Measurements from ENCODE around the gene WASF3.

The WASF3 gene

DNA sequence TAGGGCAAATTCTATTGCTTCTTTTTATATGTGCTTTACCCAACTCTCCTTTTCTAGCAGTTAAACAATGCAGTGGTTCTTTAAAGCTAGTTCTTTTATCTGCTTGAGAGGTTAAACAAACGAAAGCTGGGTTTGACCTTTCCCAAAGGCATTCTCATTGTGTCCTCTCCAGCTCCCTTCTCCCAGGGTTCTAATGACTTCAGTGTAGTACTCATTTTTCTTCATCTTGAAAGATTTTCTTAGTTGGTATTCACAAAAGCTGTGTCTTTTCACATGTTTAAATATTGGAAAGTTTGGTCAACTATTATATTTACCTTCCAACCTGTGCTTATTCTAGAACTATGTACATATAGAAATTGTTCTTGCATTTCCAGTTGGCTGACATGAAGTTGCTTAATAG lies 1.5 kb downstream of the WASF3 start:
- no peak for DNase-seq (ENCODE audit: low spot score)
- TF ChIP-seq, protein P1, sequence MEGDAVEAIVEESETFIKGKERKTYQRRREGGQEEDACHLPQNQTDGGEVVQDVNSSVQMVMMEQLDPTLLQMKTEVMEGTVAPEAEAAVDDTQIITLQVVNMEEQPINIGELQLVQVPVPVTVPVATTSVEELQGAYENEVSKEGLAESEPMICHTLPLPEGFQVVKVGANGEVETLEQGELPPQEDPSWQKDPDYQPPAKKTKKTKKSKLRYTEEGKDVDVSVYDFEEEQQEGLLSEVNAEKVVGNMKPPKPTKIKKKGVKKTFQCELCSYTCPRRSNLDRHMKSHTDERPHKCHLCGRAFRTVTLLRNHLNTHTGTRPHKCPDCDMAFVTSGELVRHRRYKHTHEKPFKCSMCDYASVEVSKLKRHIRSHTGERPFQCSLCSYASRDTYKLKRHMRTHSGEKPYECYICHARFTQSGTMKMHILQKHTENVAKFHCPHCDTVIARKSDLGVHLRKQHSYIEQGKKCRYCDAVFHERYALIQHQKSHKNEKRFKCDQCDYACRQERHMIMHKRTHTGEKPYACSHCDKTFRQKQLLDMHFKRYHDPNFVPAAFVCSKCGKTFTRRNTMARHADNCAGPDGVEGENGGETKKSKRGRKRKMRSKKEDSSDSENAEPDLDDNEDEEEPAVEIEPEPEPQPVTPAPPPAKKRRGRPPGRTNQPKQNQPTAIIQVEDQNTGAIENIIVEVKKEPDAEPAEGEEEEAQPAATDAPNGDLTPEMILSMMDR (IDR thresholded peaks at IDR 0.05; ENCODE audit: extremely low read depth, missing control alignments) = no peak

DNA sequence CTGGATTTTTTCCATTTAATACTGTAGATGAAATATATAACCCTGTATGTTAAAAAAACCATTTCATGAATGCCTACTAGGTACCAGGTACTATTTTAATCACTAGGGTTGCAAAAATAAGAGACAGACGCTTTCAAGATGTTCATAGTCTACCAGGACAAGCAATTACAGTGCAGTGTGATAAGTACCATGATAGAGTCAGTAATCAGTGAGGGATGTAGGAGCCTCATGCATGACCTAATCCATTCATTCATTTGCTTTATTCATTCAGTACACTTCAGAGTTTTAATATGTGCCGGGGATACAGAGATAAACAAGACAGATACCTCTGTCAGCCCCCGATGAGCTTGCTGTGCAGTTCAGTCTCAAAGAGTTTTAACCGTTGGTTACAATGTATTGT lies 3.0 kb downstream of the WASF3 start:
- TF ChIP-seq, protein P1 (IDR thresholded peaks at IDR 0.05; ENCODE audit: extremely low read depth, missing control alignments) = no peak
- no peak for DNase-seq (ENCODE audit: low spot score)

DNA sequence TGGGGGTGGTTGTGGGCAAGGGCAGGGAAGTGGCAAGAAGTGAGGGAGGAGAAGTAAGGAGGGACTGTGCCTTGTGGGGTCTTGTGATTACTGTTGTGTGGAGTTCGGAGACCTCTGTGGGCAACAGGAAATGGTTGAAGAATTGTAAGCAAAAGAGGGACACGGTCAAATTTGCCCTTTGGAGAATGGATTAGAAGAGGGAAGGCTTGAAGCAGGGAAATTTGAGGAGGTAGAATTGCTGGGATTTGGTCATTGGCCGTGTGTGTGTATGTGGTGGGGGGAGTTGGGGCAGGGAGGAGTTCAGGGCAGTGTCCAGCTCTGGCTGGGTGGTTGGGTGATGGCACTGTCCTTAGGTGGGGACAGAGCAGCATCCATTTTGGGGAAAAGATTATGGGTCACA lies 3.6 kb downstream of the WASF3 start:
- no peak for DNase-seq (ENCODE audit: low spot score)
- TF ChIP-seq, protein P1 (IDR thresholded peaks at IDR 0.05; ENCODE audit: extremely low read depth, missing control alignments) = no peak

DNA sequence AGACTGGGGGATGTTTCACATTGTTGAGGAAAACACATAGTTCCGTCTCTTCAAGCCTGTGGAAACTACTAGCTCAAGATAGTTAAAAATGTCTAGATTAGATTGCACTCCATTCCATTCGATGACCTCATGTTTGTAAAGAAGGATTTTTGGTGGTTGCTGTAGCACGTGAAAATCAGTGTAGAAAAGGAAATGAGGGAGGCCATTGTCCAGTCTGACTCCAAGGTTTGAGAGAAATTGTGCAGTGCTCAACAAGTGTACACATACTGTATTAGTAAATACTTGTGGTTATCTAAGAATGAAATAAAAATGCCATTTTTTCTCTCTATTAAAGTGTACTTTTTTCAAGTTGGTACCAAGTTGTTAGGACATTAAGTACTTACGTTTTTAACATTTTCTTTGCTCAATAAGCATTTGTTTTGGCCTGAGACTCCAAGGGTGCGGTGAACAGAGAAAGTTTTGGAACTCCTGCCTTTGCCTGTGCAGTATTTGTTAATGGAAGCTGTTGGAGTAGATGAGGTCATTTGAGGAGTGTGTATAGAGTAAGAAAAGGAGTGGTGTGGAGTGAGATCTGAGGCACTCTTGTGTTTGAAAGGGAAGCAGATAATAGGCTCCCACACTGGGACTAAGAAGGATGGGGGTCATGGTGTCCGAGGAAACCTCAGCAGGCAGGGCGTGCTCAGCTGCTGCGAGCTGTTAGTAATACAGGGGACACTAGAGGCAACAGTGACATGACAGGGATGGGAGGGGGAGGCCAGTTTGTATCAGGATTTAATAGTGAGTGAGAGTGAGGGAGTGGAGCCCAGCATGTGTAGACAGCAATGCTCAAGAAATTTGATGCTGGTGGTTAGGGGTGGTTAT lies 4.4 kb downstream of the WASF3 start:
- no peak for DNase-seq (ENCODE audit: low spot score)
- TF ChIP-seq, protein P1 (IDR thresholded peaks at IDR 0.05; ENCODE audit: extremely low read depth, missing control alignments) = no peak

DNA sequence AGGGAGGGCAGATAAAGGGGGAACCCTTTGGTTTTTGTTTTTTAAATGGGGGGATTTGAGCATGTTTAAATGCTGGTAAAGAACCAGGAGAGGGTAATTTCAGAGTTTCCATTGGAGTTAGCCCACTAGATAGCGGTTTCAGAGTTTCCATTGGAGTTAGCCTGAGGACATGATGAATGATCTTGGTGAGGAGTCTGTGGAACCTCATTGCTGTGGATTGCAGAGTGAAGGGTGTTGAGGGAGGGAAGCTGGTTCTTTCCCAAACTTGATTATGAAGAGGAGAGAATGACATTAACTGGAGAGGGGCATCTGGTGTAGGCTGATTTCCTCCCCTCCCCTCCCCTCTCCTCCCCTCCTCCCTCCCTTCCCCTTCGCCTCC lies 5.0 kb downstream of the WASF3 start:
- TF ChIP-seq, protein P1 (IDR thresholded peaks at IDR 0.05; ENCODE audit: extremely low read depth, missing control alignments) = no peak
- DNase-seq (ENCODE audit: low spot score) = no peak

DNA sequence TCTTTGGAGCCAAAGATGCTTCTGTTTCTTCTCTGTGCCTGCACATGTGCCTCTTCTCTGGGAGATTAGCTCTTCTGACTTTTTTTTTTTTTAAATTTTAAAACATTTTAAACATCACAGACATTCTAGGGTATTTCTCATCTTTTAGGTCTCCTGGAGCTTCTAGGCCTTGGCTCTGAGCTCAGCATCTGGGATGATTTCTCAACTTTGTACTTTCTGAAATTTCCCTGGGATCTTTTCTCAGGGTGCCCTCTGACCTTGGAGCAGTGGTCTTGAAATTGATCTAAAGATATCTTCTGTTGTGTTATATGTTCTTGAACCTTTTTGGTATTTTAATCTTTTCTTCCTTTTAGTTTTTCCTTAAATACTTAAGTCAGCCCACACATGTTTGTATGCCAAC lies 6.2 kb downstream of the WASF3 start:
- TF ChIP-seq, protein P1 (IDR thresholded peaks at IDR 0.05; ENCODE audit: extremely low read depth, missing control alignments) = no peak
- no peak for DNase-seq (ENCODE audit: low spot score)

DNA sequence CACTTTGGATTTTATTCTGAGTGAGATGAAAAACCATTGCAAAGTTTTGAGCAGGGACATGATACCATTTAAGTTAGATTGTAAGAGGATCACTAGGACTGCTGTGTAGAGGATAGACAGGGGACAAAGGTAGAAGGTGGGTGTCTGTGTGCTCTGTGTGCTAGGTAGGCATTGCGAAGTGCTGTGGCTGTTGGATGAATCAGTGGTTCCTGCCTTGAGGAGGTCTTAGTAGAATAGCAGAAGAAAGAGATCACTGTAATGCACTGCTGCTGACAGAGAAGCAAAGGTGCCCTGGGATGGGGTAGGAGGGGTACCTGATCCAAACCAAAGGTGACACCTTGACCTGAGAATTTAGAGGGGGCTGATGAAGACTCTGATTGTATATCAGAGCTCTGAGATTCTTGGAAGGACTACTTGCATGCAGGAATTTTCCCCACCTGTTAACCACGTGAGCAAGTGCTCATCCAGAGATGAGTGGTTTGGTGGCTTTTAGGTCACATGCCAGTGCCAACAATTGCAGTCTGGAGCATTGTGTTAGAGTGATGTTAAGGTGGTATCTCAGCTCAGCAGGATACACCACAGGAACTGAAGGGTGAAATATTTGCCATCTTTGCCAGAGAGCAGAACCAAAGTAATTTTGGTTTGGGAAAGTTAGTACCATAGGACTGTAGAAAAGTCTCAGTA lies 10.8 kb downstream of the WASF3 start:
- DNase-seq (ENCODE audit: low spot score) = no peak
- TF ChIP-seq, protein P1 (IDR thresholded peaks at IDR 0.05; ENCODE audit: extremely low read depth, missing control alignments) = no peak

Data from GM20000 (cell line).